ENCODE data around the gene MAP2K5. TPM values are rescaled to one million over a fixed set of nuclear protein-coding genes. Genes with fewer than 3 reads are reported as not detected.

Gene MAP2K5
- total RNA-seq, 1 donor from 2014 or later, result 11.6 TPM

- no peaks in the 10 kb centered on the region for H3K27me3 ChIP-seq (ENCODE audit: insufficient read depth, low read length)
- no peak overlapping the region for H2AFZ ChIP-seq (ENCODE audit: low read depth, low read length)
- Mint-ChIP-seq H3K36me3 (ENCODE audit: low read depth, unreplicated experiment) (no peaks in the 10 kb centered on the region), H3K4me3 (ENCODE audit: unreplicated experiment) (no peak overlapping the region), H3K27ac (ENCODE audit: unreplicated experiment) (no peak overlapping the region), H3K4me1 (ENCODE audit: low read depth, unreplicated experiment) (peaks cover 2% of the 10 kb centered on the region), H3K27me3 (ENCODE audit: low read depth, unreplicated experiment) (no peaks in the 10 kb centered on the region), H3K9me3 (ENCODE audit: unreplicated experiment) (no peaks in the 10 kb centered on the region)
- FAIRE-seq, result no peak
- H3K36me3 ChIP-seq (ENCODE audit: insufficient read depth, low read length), result no peaks in the 10 kb centered on the region
- no peaks in the 10 kb centered on the region for H3K79me2 ChIP-seq (ENCODE audit: insufficient read depth, low read length)
- no peak overlapping the region for H3K4me2 ChIP-seq (ENCODE audit: low read length)
- H3K4me1 ChIP-seq (ENCODE audit: insufficient read depth, low read length), result no peaks in the 10 kb centered on the region
- H3K9ac ChIP-seq (ENCODE audit: low read length), result no peak overlapping the region
- no peak overlapping the region for H3K27ac ChIP-seq (ENCODE audit: low read depth, low read length)
- no peak overlapping the region for H3K4me3 ChIP-seq (ENCODE audit: insufficient read depth, low read depth, low read length)
- H4K20me1 ChIP-seq (ENCODE audit: insufficient read depth, low read length), result no peaks in the 10 kb centered on the region
- H3K9me3 ChIP-seq (ENCODE audit: insufficient read depth, low read depth, low read length), result no peaks in the 10 kb centered on the region
- no peak for DNase-seq (ENCODE audit: low read depth)
- TF ChIP-seq, protein P1, sequence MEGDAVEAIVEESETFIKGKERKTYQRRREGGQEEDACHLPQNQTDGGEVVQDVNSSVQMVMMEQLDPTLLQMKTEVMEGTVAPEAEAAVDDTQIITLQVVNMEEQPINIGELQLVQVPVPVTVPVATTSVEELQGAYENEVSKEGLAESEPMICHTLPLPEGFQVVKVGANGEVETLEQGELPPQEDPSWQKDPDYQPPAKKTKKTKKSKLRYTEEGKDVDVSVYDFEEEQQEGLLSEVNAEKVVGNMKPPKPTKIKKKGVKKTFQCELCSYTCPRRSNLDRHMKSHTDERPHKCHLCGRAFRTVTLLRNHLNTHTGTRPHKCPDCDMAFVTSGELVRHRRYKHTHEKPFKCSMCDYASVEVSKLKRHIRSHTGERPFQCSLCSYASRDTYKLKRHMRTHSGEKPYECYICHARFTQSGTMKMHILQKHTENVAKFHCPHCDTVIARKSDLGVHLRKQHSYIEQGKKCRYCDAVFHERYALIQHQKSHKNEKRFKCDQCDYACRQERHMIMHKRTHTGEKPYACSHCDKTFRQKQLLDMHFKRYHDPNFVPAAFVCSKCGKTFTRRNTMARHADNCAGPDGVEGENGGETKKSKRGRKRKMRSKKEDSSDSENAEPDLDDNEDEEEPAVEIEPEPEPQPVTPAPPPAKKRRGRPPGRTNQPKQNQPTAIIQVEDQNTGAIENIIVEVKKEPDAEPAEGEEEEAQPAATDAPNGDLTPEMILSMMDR (IDR thresholded peaks at IDR 0.05; ENCODE audit: insufficient read depth, low read depth, low read length), result no peak
- no peak for TF ChIP-seq EZH2 (IDR thresholded peaks at IDR 0.05; ENCODE audit: insufficient read depth, low read length)
Observed at GRCh38 chr15:67746022-67746421, 203.5 kb downstream of the MAP2K5 start.

DNA sequence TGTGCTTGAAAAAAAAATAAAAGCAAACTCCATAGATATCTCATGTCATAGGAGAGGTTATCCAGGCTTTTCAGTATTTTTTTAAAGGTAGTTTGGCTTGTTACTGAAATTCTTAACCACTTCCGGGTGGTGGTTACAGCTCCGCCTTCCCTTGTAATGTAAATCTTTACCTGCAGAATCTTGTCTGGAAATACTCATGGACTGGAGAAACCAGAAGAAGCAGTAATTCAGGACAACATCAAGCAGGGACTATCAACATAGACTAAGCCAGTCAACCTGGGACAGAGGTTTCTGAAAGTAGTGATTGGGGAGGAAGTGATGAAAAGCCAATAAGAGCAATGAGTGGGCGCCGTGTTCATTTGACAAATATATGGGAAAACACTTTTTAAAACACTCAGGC lies 203.9 kb downstream of the MAP2K5 start:
- Mint-ChIP-seq H3K4me1 (ENCODE audit: low read depth, unreplicated experiment) (peaks cover under 1% of the 10 kb centered on the region), H3K9me3 (ENCODE audit: unreplicated experiment) (no peaks in the 10 kb centered on the region), H3K27me3 (ENCODE audit: low read depth, unreplicated experiment) (no peaks in the 10 kb centered on the region), H3K4me3 (ENCODE audit: unreplicated experiment) (no peak overlapping the region), H3K36me3 (ENCODE audit: low read depth, unreplicated experiment) (no peaks in the 10 kb centered on the region), H3K27ac (ENCODE audit: unreplicated experiment) (no peak overlapping the region)
- no peak overlapping the region for H3K4me3 ChIP-seq (ENCODE audit: insufficient read depth, low read depth, low read length)
- no peaks in the 10 kb centered on the region for H3K36me3 ChIP-seq (ENCODE audit: insufficient read depth, low read length)
- H3K27me3 ChIP-seq (ENCODE audit: insufficient read depth, low read length), result no peaks in the 10 kb centered on the region
- H3K79me2 ChIP-seq (ENCODE audit: insufficient read depth, low read length), result no peaks in the 10 kb centered on the region
- no peak overlapping the region for H2AFZ ChIP-seq (ENCODE audit: low read depth, low read length)
- DNase-seq (ENCODE audit: low read depth), result no peak
- H4K20me1 ChIP-seq (ENCODE audit: insufficient read depth, low read length), result no peaks in the 10 kb centered on the region
- H3K27ac ChIP-seq (ENCODE audit: low read depth, low read length), result no peak overlapping the region
- TF ChIP-seq EZH2 (IDR thresholded peaks at IDR 0.05; ENCODE audit: insufficient read depth, low read length), result no peak
- TF ChIP-seq, protein P1 (IDR thresholded peaks at IDR 0.05; ENCODE audit: insufficient read depth, low read depth, low read length), result no peak
- no peak for FAIRE-seq
- no peak overlapping the region for H3K9ac ChIP-seq (ENCODE audit: low read length)
- no peaks in the 10 kb centered on the region for H3K9me3 ChIP-seq (ENCODE audit: insufficient read depth, low read depth, low read length)
- no peak overlapping the region for H3K4me2 ChIP-seq (ENCODE audit: low read length)
- no peaks in the 10 kb centered on the region for H3K4me1 ChIP-seq (ENCODE audit: insufficient read depth, low read length)

DNA sequence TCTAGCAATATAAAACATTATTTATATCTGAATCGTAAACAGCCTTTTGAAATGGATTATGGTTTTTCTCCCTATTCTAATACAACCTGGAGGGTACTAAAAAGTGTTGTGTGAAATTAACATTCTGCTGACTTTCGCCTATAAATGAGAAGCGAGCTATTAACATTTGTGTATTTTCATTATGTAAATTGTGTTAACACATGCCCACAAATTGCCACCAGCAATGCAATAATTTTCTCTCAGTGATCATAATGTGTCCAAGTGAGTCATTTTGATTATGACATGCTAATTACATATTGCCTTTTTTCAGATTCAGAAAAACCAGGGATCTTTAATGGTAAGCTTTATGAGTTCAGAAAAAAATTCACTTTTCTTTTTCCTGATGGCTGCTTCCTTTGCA lies 205.4 kb downstream of the MAP2K5 start:
- TF ChIP-seq, protein P1 (IDR thresholded peaks at IDR 0.05; ENCODE audit: insufficient read depth, low read depth, low read length), result no peak
- no peak for TF ChIP-seq EZH2 (IDR thresholded peaks at IDR 0.05; ENCODE audit: insufficient read depth, low read length)
- Histone ChIP-seq H3K4me3 (ENCODE audit: insufficient read depth, low read depth, low read length) (no peak overlapping the region), H3K27me3 (ENCODE audit: insufficient read depth, low read length) (no peaks in the 10 kb centered on the region), H4K20me1 (ENCODE audit: insufficient read depth, low read length) (no peaks in the 10 kb centered on the region), H3K9ac (ENCODE audit: low read length) (no peak overlapping the region), H3K9me3 (ENCODE audit: insufficient read depth, low read depth, low read length) (no peaks in the 10 kb centered on the region), H3K79me2 (ENCODE audit: insufficient read depth, low read length) (no peaks in the 10 kb centered on the region), H2AFZ (ENCODE audit: low read depth, low read length) (no peak overlapping the region), H3K4me2 (ENCODE audit: low read length) (no peak overlapping the region), H3K36me3 (ENCODE audit: insufficient read depth, low read length) (no peaks in the 10 kb centered on the region), H3K4me1 (ENCODE audit: insufficient read depth, low read length) (no peaks in the 10 kb centered on the region), H3K27ac (ENCODE audit: low read depth, low read length) (no peak overlapping the region)
- Mint-ChIP-seq H3K9me3 (ENCODE audit: unreplicated experiment) (no peaks in the 10 kb centered on the region), H3K4me1 (ENCODE audit: low read depth, unreplicated experiment) (no peaks in the 10 kb centered on the region), H3K27ac (ENCODE audit: unreplicated experiment) (no peak overlapping the region), H3K36me3 (ENCODE audit: low read depth, unreplicated experiment) (no peaks in the 10 kb centered on the region), H3K4me3 (ENCODE audit: unreplicated experiment) (no peak overlapping the region), H3K27me3 (ENCODE audit: low read depth, unreplicated experiment) (no peaks in the 10 kb centered on the region)
- FAIRE-seq, result no peak
- DNase-seq (ENCODE audit: low read depth), result no peak

Data from astrocyte (in vitro differentiated cells and primary cell).